GM19193 (cell line): ENCODE data around the gene ABCD3.

Experiments
- POLR2A ChIP-seq: IDR thresholded peaks from 4 replicates; pipeline ENCODE4 v1.6.1; 2011; ENCODE audit not compliant: insufficient read depth, insufficient read length; ENCODE audit errors: extremely low read depth

Gene ABCD3

DNA sequence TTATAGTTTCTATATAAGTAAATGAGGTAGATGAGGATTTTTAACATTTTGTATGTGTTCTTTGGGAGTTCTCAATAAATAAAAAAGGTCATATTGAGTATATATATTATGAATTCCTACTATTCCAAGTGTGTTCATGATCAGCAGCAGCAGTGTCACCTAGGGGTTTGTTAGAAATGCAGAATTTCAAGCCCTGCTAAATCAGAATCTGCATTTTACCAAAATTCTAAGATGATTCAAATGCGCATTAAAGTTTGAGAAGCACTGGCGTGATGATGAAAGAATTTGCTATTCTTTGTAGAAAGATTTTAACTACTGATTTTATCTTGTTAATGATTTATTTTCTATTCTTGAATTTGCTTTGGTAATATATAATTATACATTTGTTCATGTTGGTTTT, 94.6 kb downstream of the ABCD3 start:
- no peak for TF ChIP-seq POLR2A

DNA sequence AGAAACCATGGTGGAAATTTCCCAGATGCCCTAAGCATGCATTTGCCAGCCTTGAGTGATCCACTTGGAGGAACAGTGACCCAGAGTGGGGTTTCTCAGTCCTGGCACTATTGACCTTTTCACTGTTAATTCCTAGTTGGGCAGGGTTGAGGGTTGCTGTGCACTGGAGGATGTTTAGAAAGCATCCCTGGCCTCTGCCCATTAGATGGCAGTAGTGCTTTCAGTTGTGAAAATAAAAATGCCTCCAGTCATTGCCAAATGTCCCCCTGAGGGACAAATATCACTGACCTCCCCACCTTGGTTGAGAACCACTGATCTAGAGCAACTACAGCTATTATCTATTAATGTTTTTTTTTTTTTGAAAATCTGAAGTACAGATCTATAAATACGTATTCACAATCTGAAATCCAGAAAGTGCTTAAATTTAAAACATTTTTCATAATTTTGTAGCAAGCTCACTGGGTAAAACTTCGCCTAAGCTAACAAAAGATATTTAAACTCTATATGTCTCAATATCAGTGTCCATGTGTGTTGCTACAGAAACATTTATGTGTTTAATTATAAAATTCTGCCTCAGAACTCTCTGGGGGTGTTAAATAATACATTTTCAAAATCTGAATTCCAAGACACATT, 96.0 kb downstream of the ABCD3 start:
- no peak for TF ChIP-seq POLR2A

DNA sequence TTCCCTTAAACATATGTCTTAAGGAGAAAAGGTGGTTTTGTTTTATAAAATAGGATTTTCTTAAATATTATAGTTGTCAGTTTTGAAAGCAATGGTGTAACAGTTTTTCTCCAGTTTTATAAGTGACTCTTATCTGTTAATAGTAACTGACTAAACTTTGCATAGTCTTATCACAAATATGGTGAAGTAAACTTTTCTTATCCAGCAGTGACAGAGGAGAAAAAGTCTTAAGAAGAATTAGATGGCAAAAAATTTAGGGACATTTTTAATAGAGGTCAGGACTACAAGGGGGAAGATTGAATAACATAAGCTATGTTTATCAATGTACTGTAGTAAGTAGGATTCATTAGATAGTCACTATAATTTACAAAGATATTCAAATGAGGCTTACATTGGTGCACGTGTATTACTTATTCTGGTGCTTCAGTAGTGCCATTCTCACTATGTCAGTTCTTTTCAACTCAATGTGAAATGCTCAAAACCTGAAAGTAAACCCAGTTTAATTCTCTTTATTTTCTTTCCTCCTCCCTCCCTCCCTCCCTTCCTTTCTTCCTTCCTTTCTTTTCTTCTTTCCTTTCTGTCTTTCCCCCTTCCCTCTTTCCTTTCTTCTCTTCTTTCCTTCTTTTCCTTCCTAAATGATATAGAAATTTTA, 97.2 kb downstream of the ABCD3 start:
- no peak for TF ChIP-seq POLR2A

- no peak for TF ChIP-seq POLR2A
Observed at GRCh38 chr1:94519351-94519750, 101.2 kb downstream of the ABCD3 start.

DNA sequence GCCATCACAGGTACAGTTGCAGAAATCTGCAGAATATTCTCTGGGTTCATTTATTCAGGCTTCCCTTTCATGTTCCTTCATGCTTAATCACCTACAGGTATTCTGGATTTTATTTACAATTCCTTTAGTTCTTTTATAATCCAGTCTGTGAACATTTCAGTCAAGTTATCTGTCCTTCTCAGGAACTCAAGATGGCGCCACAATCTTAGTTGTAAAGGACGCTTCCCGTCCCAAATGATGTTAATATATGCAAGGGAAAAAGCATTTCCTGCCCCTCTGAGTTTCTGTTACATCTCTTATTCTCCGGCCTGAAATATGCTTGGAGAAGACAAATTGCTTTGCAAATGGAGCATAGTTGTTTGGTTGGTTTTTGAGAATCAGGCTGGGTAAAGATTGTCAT, 104.1 kb downstream of the ABCD3 start:
- TF ChIP-seq POLR2A = no peak

- no peak for TF ChIP-seq POLR2A
Observed at GRCh38 chr1:94524531-94524930, 106.3 kb downstream of the ABCD3 start.

DNA sequence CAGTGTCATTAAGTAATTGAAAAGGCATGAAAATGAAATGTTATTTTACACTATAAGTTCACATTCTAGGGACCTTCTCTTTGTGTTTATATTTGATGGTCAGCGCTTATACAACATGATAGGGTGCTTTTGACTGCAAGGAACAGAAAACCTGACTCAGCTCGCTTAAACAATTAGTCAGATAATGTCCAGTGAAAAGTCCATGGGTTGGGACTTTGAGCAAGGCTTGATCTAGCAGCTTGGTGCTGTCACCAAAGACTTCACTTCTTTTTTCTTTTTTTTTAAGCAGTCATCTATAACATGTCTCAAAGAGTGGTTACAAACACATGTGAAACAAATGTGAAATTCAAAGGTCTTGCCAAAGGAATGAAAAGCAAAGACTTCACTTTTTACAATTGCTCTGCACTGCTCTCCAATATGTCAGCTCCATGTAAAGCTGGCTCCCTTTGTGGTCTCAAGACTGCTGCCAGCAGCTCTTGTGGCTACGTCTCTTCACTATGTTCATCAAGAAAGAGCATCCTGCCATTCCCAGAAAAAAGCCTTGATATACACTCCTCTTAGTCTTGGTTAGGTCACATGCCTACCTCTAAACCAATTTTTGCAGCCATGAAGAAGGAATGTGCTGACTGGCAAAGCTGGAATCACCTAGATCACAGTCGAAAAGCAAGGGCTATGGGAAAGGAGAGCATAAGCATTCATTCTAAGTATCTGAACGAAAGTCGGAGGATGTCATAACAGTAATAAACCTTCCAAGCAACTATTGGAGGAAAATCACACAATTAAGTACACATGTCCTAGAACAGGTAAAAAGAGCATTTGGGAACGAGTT, 108.2 kb downstream of the ABCD3 start:
- no peak for TF ChIP-seq POLR2A

GRCh38 chr1:94527447-94528031, 109.3 kb downstream of the ABCD3 start:
- no peak for TF ChIP-seq POLR2A

- TF ChIP-seq POLR2A = no peak
Observed at GRCh38 chr1:94528299-94528698, 110.1 kb downstream of the ABCD3 start.

GRCh38 chr1:94528826-94529225, 110.6 kb downstream of the ABCD3 start:
- no peak for TF ChIP-seq POLR2A

DNA sequence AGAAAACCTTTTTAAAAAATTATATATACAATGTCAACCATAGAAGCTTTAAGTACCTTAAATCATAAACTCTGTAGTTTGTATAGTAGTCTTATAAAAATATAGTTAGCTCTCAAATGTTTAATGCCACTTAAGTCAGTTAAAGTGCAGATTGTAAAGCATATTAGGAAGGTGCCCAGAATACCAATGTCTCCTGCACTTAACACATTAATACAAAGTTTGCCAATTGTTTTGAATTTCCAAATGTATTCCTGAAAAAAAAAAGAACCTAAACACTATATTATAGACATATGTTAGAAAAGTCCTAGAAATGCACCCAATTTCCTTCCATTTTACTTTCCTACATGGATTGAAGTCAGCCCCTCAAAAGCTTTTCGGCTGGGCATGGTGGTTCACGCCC, 111.2 kb downstream of the ABCD3 start:
- no peak for TF ChIP-seq POLR2A

DNA sequence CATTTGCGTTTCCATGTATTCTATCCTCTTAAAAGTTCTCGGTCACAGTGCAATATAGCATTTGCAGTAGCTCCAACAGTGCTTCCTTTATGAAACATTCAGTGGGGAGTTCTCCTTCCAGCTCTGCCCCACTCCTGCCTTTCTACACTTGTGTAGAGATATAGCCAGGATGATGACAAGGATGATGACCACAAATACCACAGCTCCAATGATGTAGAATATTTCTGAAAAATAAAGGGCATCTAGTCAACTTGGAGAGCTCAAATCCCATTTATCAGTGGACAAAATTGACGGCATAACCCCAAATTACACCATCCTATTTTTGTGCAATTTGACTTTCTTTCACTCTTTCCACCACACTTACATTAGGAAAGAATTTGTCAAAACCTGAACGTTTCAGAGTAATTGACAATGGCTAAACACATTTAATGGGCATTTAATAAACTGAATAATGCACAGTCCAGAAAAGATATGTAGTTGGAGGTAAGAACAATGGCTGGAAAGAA, 112.2 kb downstream of the ABCD3 start:
- no peak for TF ChIP-seq POLR2A

- TF ChIP-seq POLR2A = no peak
Observed at GRCh38 chr1:94531664-94532063, 113.5 kb downstream of the ABCD3 start.

- no peak for TF ChIP-seq POLR2A
Observed at GRCh38 chr1:94532077-94532476, 113.9 kb downstream of the ABCD3 start.

DNA sequence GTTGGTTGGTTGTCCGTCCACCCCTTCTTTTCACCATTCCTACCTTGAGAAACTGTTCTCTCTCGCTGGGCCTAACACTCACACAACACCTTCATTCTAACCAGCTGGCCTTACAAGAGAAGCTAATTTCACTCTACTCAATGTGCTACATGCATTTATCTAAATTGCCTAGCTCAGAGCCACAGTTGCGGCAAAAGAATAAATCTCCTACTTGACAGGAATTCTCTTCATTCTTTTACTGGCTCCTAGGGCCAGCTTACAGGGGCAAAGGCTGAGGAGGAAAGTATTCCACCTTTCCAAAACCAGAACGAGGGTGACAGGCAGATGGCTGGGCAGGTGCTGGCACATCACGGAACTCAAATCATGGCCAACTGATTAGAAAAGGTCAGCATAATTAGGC, 116.9 kb downstream of the ABCD3 start:
- TF ChIP-seq POLR2A = no peak
